ENCODE data around the gene NTF3.

NTF3 gene

DNA sequence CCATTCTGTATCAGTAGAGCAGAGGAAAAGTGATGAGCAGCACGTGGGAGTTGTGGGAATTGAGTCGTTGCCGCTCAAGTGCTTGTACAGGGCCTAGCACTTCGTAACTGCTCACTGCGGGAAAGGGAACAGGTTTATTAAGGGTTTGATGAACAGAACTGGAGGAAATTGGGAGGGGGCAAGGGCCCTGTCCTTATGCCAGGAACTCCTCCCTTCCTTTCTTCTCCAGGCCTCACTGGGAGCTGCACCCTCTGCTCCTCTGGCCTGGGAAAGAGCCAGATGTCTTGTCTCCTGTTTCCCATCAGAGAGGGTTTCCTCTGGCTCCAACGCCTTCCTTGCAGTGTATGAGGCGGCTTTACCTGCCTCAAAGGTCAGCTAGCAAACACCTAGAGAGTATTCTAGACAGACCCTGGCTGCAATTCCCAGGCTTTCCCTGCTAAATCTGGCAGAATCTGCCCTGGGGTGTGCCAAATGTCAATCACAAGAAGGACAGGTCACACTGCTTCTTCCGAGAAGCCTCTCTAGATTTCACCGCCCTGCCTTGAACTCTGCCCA lies 78.4 kb downstream of the NTF3 start:
- TF ChIP-seq POLR2A (IDR thresholded peaks at IDR 0.05; ENCODE audit: low read depth, low read length), result no peak
- DNase-seq (ENCODE audit: insufficient read length, low spot score) (no peak), FAIRE-seq (no peak)

DNA sequence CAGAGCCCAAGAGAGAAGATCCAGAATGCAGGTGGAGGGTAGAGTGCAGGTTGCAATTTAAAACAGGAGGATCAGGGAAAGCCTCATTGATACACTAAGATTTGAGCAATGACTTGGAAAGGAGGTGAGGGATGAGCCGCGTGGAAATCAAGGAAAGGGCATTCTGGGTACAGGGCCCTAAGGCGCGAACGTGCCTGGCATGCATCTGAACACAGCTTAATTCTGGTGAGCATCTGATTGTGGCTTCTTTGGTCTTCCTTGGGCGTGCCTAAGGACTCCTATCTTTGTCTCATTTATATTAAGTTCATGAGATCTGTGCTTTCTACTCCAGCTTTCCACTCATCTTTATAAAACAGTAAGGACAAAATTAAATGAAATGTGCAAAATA lies 79.3 kb downstream of the NTF3 start:
- FAIRE-seq (no peak), DNase-seq (ENCODE audit: insufficient read length, low spot score) (no peak)
- TF ChIP-seq POLR2A (IDR thresholded peaks at IDR 0.05; ENCODE audit: low read depth, low read length), result no peak

- no peak for FAIRE-seq
- TF ChIP-seq POLR2A (IDR thresholded peaks at IDR 0.05; ENCODE audit: low read depth, low read length), result no peak
- DNase-seq (ENCODE audit: insufficient read length, low spot score), result no peak
These were observed 80.0 kb downstream of the NTF3 start for GRCh38 chr12:5511644-5512600.

GRCh38 chr12:5512601-5512970 lies 80.7 kb downstream of the NTF3 start:
- no peak for DNase-seq (ENCODE audit: insufficient read length, low spot score)
- FAIRE-seq, result no peak
- no peak for TF ChIP-seq POLR2A (IDR thresholded peaks at IDR 0.05; ENCODE audit: low read depth, low read length)

DNA sequence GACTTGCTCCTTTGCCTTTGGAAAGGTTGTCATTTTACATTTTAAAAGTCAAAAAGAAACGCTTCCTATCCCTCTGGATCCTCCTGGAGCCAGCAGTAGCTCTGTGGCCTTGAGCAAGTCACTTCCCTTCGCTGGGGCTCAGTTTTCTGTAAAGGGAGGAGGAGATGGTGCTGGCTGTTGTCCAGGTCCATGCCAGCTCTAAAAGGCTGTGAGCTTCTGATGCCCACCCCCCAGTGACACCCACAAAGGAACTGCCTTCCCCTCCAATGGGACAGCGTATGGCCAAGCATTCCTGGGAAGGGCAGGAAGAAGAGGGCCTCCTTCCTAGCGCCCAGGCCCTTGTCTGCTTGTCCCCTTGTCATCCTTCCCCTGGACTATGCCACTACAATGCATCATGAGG lies 81.5 kb downstream of the NTF3 start:
- FAIRE-seq (no peak), DNase-seq (ENCODE audit: insufficient read length, low spot score) (no peak)
- TF ChIP-seq POLR2A (IDR thresholded peaks at IDR 0.05; ENCODE audit: low read depth, low read length), result no peak

GRCh38 chr12:5514016-5514415 lies 82.1 kb downstream of the NTF3 start:
- DNase-seq (ENCODE audit: insufficient read length, low spot score) (no peak), FAIRE-seq (no peak)
- TF ChIP-seq POLR2A (IDR thresholded peaks at IDR 0.05; ENCODE audit: low read depth, low read length), result no peak

DNA sequence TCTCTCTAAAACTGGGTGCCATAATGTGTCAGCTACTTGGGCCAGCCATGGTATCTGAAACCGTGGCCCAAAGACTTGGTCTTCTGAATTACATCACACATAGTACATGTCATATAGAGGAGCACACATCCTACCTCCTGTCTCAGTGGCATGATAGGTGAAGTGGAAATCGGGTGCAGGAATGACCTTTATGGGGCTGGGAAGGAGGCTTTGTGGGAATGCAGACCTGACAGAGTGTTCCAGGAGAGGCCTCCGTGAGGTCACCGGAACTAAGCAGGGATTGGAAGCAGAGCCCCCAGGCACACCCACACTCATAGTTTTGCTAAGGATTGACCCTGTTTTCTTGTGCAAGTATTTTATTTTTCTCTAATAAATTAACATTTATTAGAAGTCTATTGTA lies 82.6 kb downstream of the NTF3 start:
- no peak for TF ChIP-seq POLR2A (IDR thresholded peaks at IDR 0.05; ENCODE audit: low read depth, low read length)
- DNase-seq (ENCODE audit: insufficient read length, low spot score) (no peak), FAIRE-seq (no peak)

- FAIRE-seq (no peak), DNase-seq (ENCODE audit: insufficient read length, low spot score) (no peak)
- no peak for TF ChIP-seq POLR2A (IDR thresholded peaks at IDR 0.05; ENCODE audit: low read depth, low read length)
These were observed 83.5 kb downstream of the NTF3 start for GRCh38 chr12:5515458-5515857.

DNA sequence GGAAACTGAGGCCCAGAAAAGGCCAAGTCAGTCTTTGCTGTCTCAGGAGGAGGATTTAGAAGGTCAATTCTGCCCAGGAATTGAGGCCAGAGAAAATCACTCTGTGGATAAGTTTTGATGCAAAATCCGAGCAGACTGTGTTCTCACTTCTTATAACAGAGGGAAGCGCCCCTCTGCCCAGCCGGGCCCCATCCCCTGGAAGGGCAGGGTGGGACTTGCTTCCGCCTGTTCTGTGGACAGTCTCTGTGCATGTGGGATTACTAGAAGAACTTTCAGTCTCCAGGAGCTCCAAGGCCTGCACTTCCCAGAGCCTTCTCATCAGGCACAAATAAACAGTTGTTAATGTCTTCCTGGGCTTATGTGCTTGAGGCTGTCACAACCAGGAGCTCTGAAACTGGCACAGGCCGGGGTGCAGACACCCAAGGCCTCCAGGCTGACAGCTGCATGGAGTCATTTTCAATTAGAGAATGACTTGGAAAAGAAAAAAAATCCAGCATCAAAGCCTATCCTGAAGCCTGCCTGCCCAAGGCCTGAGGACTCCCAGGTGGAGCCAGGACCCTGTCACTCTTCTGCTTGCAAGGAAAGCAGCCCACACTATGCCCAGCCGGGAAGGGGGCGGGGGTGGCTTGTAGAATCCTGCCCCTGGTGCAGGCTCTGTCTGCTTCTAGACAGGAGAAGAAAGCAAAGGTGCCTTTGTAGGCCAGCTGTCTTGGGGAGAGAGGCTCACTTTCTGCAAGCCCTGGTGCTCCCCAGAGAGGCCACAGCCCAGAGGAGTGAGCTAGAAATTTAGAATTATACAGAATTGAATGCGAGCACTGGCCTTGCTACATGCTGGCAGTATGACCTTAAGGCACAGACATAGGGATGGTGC lies 84.7 kb downstream of the NTF3 start:
- FAIRE-seq (no peak), DNase-seq (ENCODE audit: insufficient read length, low spot score) (no peak)
- no peak for TF ChIP-seq POLR2A (IDR thresholded peaks at IDR 0.05; ENCODE audit: low read depth, low read length)

DNA sequence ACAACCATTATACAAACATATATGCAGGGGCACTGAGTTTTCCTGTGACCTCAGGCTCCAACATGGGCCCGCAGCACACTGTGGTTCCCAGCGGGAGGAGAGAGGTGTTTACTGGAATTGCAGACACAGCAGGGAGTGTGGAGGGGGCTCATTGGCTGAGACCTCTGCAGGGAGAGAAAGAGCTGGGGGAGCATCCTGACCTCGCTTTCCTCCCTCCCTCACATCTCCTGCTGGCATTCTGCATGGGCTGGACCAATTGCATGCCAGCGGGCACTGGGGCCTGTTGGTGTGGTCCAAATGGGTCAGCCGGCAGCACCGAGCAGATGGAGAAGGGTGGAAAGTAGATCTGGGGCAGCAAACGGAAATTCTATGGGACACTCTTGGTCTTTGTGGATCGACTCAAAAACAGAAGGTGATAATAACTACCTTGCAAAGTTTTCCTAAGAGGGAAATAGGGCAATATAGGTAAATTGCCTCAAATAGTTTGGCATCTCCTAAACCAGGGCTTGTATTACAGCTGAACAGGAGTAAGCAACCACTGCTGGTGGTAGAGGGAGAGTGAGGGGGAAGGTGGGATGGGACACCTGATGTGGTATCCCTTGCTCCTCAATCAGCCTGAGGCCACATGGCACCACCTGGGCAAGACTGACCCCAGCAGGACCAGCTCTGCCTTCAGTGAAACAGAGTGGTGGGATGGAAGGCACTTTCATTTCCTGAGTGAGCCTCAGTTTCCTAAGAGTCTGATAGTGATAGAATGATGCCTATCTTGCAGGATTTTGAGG lies 86.9 kb downstream of the NTF3 start:
- no peak for FAIRE-seq
- no peak for TF ChIP-seq POLR2A (IDR thresholded peaks at IDR 0.05; ENCODE audit: low read depth, low read length)

GRCh38 chr12:5520037-5520436 lies 88.1 kb downstream of the NTF3 start:
- no peak for TF ChIP-seq POLR2A (IDR thresholded peaks at IDR 0.05; ENCODE audit: low read depth, low read length)
- FAIRE-seq (no peak), DNase-seq (ENCODE audit: insufficient read length, low spot score) (no peak)

More for the DNA sequence above, 86.9 kb downstream of the NTF3 start:
- no peak for DNase-seq (ENCODE audit: insufficient read length, low spot score)

GRCh38 chr12:5520831-5521230 lies 88.9 kb downstream of the NTF3 start:
- no peak for DNase-seq (ENCODE audit: insufficient read length, low spot score)
- no peak for TF ChIP-seq POLR2A (IDR thresholded peaks at IDR 0.05; ENCODE audit: low read depth, low read length)
- FAIRE-seq, result no peak

- no peak for TF ChIP-seq POLR2A (IDR thresholded peaks at IDR 0.05; ENCODE audit: low read depth, low read length)
- DNase-seq (ENCODE audit: insufficient read length, low spot score) (no peak), FAIRE-seq (no peak)
These were observed 89.8 kb downstream of the NTF3 start for GRCh38 chr12:5521456-5522325.

All from H54 (cell line).